HG03139 (cell line): ENCODE data around the gene RAB3GAP2.
"Not testable (repeated sequence)": the region's sequence is repeated elsewhere in the genome, so short reads cannot be mapped to it uniquely, and the experiment has no call there.

ENCODE experiments used
- ATAC-seq: cut with Tn5 transposase; IDR thresholded peaks from one replicate; pipeline ENCODE4 v1.9.1; 2021; ENCODE audit not compliant: unreplicated experiment

Gene RAB3GAP2

GRCh38 chr1:220213382-220213983 lies 58.8 kb downstream of the RAB3GAP2 start:
- ATAC-seq, result no peak

GRCh38 chr1:220207411-220207810 lies 64.8 kb downstream of the RAB3GAP2 start:
- no peak for ATAC-seq

- ATAC-seq, result not testable (repeated sequence)
Observed at GRCh38 chr1:220204758-220205157, 67.5 kb downstream of the RAB3GAP2 start.

GRCh38 chr1:220203816-220204215 lies 68.4 kb downstream of the RAB3GAP2 start:
- ATAC-seq, result no peak

- ATAC-seq, result no peak
Observed at GRCh38 chr1:220198186-220199005, 73.9 kb downstream of the RAB3GAP2 start.

GRCh38 chr1:220195701-220196100 lies 76.6 kb downstream of the RAB3GAP2 start:
- no peak for ATAC-seq

- no peak for ATAC-seq
Observed at GRCh38 chr1:220189750-220190347, 82.4 kb downstream of the RAB3GAP2 start.

GRCh38 chr1:220188538-220188937 lies 83.7 kb downstream of the RAB3GAP2 start:
- ATAC-seq, result no peak

GRCh38 chr1:220186752-220187151 lies 85.5 kb downstream of the RAB3GAP2 start:
- no peak for ATAC-seq

- ATAC-seq, result no peak
Observed at GRCh38 chr1:220184506-220184905, 87.7 kb downstream of the RAB3GAP2 start.

GRCh38 chr1:220182656-220183055 lies 89.6 kb downstream of the RAB3GAP2 start:
- no peak for ATAC-seq

- ATAC-seq, result no peak
Observed at GRCh38 chr1:220182111-220182510, 90.1 kb downstream of the RAB3GAP2 start.

GRCh38 chr1:220176540-220176939 lies 95.7 kb downstream of the RAB3GAP2 start:
- no peak for ATAC-seq

- no peak for ATAC-seq
Observed at GRCh38 chr1:220170836-220171526, 101.3 kb downstream of the RAB3GAP2 start.

GRCh38 chr1:220169887-220170286 lies 102.4 kb downstream of the RAB3GAP2 start:
- not testable (repeated sequence) for ATAC-seq

GRCh38 chr1:220166853-220167252 lies 105.4 kb downstream of the RAB3GAP2 start:
- ATAC-seq, result no peak

GRCh38 chr1:220164517-220164916 lies 107.7 kb downstream of the RAB3GAP2 start:
- no peak for ATAC-seq

- no peak for ATAC-seq
Observed at GRCh38 chr1:220164116-220164515, 108.1 kb downstream of the RAB3GAP2 start.

GRCh38 chr1:220160027-220160426 lies 112.2 kb downstream of the RAB3GAP2 start:
- no peak for ATAC-seq

GRCh38 chr1:220159041-220159440 lies 113.2 kb downstream of the RAB3GAP2 start:
- ATAC-seq, result no peak

GRCh38 chr1:220158530-220158929 lies 113.7 kb downstream of the RAB3GAP2 start:
- ATAC-seq, result not testable (repeated sequence)
